HG03460 (cell line): ENCODE results near the gene KRTAP4-12.
"Not testable (repeated sequence)": the region's sequence is repeated elsewhere in the genome, so short reads cannot be mapped to it uniquely, and the experiment has no call there.

Experiments
- ATAC-seq: cut with Tn5 transposase; IDR thresholded peaks from one replicate; pipeline ENCODE4 v1.9.1; 2021; ENCODE audit not compliant: unreplicated experiment

The KRTAP4-12 gene

GRCh38 chr17:41123991-41124371, at the start of gene KRTAP4-12:
Gene KRTAP4-12 (minus strand): TSS chr17:41124182. CDS start chr17:41124122, 60 bp downstream.
- ATAC-seq = not testable (repeated sequence)

GRCh38 chr17:41171886-41172285, 47.9 kb upstream of the KRTAP4-12 start:
- no peak for ATAC-seq

DNA sequence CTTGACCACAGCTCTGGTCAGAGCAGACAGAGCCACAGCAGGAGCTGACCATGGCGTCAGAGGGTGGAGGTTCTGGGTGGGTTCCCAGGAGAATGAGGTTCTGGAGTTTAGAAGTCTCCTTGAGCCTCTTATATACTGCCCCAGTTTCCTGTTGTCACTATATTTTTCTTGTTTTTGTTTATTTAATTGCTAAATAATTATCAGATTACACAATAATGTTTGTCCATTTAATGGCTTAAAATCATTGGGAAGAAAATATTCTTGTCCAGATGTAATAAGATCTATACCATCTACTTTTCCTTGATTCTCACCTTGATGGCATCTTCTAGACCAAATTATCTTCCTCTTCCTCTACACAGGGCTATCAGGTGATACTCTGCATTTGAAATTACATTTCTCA, 44.1 kb upstream of the KRTAP4-12 start, which contains the start of gene KRTAP4-3:
TSS of gene KRTAP4-3 (minus strand) at position 101 of the 400 bp plus-strand sequence. CDS start at position 52, 49 bp downstream.
- ATAC-seq = no peak

DNA sequence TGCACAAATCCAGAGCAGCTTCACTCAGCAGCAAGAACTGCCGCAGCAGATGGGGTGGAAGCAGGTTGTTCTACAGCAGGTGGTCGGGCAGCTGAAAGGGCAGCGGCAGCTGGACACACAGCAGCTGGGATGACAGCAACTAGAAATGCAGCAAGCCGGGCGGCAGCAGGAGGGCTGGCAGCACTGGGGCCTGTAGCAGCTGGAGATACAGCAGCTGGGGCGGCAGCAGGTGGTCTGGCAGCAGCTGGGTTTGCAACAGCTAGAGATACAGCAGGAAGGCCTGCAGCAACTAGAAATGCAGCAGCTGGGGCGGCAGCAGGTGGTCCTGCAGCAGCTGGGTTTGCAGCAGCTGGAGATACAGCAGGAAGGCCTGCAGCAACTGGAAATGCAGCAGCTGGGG, 43.6 kb upstream of the KRTAP4-12 start:
- ATAC-seq = no peak

DNA sequence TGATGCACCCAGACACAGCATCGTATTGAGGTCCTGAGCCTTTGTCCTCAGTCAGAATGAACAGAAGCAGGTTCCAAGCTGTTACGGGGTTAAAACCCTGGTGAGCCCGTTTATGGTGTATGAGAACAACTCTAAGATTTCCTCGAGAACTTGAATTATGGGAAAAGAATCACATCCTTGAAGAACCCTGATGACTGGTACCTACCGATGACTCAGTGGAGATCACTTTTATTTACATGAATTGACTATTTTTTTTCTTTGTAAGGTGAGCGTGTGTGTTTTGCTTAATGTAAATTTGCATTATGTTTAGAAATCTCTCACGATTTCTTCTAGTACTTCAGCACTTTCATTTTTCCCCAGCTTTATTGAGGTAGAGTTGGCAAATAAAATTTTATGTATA, 39.8 kb upstream of the KRTAP4-12 start:
- no peak for ATAC-seq

GRCh38 chr17:41160648-41161047, 36.7 kb upstream of the KRTAP4-12 start, which contains the start of gene KRTAP4-4:
Gene KRTAP4-4 (minus strand): TSS chr17:41160748. CDS start chr17:41160691, 57 bp downstream.
- no peak for ATAC-seq

GRCh38 chr17:41160190-41160589, 36.2 kb upstream of the KRTAP4-12 start:
- ATAC-seq = not testable (repeated sequence)

DNA sequence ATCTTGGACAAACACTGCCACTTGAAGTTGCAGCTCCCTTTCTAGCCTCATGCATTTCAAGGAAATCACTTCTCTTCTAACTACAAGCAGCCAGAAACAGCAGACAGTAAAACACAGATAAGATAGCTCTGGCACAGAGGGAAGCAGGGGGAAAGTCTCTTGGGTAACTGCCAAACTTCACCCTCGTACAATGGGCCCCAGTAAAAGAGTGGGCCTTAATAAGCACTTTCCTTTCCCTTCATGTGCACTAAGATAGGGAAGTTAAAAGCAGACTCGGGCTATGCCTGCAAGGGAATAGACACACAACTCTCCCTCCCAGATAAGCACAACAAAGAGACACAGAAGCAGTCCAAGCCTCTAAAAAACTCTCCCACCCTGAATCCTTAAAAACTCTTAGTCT, 29.9 kb upstream of the KRTAP4-12 start:
- no peak for ATAC-seq

- no peak for ATAC-seq
Observed at GRCh38 chr17:41151525-41151924, 27.5 kb upstream of the KRTAP4-12 start.

DNA sequence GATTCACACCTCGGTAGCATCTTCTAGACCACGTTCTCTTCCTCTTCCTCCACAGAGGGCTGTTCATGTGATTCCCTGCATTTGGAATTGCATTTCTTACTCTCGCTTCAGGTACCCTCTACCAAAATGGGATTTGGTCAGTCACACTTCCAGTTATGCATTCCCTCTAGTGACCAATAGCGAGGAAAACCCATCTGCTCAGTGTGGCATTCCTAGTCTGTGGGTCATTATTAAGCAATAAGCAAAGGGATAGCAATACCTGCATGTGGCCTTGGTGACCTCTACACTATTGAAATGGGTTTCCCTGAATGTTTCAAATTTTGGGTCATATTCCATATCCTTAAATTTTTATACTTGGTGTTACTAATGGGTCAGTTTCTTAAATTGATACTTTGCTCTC, 26.0 kb upstream of the KRTAP4-12 start:
- no peak for ATAC-seq

DNA sequence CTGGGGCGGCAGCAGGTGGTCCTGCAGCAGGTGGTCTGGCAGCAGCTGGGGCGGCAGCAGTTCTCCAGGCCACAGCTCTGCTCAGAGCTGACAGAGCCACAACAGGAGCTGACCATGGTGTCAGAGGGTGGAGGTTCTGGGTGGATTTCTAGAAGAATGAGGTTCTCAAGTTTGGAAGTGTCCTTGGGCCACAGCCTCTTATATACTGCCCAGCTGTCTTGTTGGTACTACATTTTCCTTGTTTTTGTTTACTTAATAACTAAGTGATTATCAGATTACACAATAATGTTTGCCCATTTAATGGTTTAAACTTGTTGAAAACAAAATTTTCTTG, 25.6 kb upstream of the KRTAP4-12 start, which contains the start of gene KRTAP4-5:
TSS of gene KRTAP4-5 (minus strand) at position 174 of the 334 bp plus-strand sequence. CDS start at position 116, 58 bp downstream.
- no peak for ATAC-seq

DNA sequence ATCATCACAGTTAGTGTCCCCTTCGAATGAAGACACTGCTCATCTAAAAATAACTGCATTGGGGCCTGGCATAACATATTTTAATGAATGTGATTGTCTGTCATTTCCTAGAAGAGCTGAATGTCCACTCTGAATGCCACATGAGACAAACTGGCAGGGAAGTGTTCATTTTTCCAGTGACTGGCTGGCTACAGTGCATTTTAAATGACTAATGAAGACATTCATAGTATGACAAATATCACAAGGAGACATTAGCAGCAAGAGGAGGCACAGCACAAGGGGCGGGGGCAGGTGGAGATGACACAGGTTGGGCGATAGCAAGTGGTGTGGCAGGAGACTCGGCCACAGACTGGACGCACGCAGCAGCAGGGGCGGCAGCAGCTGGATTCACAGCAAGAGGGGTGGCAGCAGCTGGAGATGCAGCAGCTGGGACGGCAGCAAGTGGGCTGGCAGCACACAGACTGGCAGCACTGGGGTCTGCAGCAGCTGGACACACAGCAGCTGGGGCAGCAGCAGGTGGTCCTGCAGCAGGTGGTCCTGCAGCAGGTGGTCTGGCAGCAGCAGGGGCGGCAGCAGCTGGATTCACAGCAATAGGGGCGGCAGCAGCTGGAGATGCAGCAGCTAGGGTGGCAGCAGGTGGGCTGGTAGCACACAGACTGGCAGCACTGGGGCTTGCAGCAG, 25.1 kb upstream of the KRTAP4-12 start:
- ATAC-seq = not testable (repeated sequence)

DNA sequence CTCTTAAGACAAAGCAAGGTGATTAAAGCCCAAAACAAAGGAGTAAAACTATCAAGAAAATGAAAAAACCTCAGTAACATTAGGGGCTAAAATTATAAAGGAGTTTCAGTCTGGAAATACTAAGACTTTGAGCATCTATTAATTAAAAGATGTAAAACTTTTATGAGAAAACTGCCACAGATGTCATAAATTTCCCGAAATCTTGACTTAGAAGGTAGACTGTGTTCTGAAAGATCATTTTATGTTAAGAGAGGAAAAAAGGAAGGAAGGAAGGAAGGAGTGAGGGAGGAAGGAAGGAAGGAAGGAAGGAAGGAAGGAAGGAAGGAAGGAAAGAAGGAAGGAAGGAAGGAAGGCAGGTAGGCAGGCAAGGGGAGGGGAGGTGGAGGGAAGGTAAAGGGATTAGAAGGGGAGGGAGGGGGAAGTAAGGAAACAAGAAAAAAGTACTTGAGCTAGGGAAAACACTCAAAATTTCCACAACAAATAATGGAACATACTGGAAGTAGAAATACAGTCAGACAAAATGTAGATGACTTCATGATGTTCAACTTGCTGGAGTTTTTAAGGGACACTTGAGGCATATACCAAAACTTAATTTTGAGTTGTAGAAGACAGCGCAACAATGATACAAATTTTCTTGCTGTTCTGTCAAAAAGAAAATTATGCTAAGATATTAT, 23.7 kb upstream of the KRTAP4-12 start:
- no peak for ATAC-seq

DNA sequence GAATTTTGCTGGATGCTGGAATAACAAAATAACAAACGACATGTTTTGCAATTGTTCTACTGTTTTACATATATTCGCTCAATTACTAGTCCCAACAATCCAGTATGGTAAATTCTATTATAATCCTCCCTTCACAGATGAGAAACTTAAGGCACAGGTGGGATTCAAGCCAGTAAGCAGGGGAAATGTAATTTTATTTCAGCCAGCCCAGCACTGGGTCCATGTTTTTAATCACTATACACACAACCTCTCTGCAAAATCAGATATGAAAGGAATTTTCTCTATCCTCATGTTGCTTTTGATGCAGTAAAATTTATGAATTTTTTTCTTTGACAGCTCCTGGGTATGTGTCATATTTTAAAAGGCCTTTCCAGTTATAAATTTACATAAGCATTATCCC, 21.3 kb upstream of the KRTAP4-12 start:
- ATAC-seq = no peak

GRCh38 chr17:41144846-41145245, 20.9 kb upstream of the KRTAP4-12 start:
- no peak for ATAC-seq

DNA sequence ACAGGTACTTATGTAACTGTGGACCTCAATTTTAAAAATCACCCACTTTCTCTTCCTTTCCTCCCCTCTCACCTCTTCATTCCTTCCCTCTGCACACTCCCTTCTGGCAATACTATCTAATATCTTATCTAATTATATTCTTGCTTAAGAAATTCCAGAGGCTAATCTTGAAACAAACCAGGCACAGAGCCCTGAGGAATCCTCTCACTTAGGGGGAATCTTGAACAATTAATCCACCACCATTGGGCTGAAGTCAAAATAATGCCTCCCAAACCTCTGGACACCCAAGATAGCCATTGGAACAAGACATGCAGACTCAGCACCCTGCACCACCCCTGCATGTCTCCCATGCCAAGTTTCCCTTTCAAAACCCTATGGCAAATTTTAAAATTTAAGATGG, 17.4 kb upstream of the KRTAP4-12 start:
- ATAC-seq = no peak

GRCh38 chr17:41140360-41141131, 16.6 kb upstream of the KRTAP4-12 start, which contains the start of gene KRTAP4-6:
Gene KRTAP4-6 (minus strand): TSS chr17:41140544. CDS start chr17:41140487, 57 bp downstream.
- no peak for ATAC-seq

DNA sequence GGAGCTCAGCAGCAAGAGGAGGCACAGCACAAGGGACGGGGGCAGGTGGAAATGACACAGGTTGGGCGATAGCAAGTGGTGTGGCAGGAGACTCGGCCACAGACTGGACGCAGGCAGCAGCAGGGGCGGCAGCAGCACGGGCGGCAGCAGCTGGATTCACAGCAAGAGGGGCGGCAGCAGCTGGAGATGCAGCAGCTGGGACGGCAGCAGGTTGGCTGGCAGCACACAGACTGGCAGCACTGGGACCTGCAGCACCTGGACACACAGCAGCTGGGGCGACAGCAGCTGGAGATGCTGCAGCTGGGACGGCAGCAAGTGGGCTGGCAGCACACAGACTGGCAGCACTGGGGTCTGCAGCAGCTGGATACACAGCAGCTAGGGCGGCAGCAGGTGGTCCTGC, 15.9 kb upstream of the KRTAP4-12 start:
- not testable (repeated sequence) for ATAC-seq

- no peak for ATAC-seq
Observed at GRCh38 chr17:41133880-41134735, 10.1 kb upstream of the KRTAP4-12 start.

DNA sequence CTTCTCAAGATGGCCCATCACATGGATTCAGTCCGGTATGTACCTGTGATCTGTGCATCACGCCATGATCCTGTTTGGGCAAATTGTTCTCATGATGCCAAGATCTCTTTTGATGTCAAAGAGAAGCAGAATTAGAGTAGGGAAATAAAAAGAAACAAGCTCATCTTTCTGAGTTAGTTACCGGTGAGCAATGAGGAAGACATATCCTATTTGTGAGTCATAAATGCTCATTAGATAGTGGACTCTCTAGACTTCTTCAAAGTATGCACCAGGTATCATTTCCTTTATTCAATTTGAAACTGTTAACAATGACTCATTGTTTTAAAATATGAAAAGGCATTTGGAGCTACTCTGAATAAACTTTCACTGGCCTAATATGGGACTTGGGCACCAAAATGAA, 8.0 kb upstream of the KRTAP4-12 start:
- ATAC-seq = no peak

- no peak for ATAC-seq
Observed at GRCh38 chr17:41127371-41127770, 3.4 kb upstream of the KRTAP4-12 start.
